HuH-7.5 (cell line): ENCODE measurements around the gene KRTAP4-5.
"Not testable (repeated sequence)": the region's sequence is repeated elsewhere in the genome, so short reads cannot be mapped to it uniquely, and the experiment has no call there.

Experiments used
- DNase-seq: peaks from one replicate; pipeline ENCODE4 v3.0.0; 2011; ENCODE audit warnings: low spot score

The KRTAP4-5 gene

GRCh38 chr17:41108728-41109386 is 40.8 kb downstream of the KRTAP4-5 start:
- DNase-seq, result not testable (repeated sequence)

- DNase-seq, result no peak
Measured at GRCh38 chr17:41107941-41108450, 41.6 kb downstream of the KRTAP4-5 start.

GRCh38 chr17:41105347-41105746 is 44.3 kb downstream of the KRTAP4-5 start, which contains the start of gene KRTAP4-9:
TSS of gene KRTAP4-9 (plus strand) at chr17:41105389. CDS start at chr17:41105389, 0 bp downstream.
- DNase-seq, result not testable (repeated sequence)

GRCh38 chr17:41104386-41105038 is 45.1 kb downstream of the KRTAP4-5 start:
- not testable (repeated sequence) for DNase-seq

- no peak for DNase-seq
Measured at GRCh38 chr17:41103896-41104295, 45.7 kb downstream of the KRTAP4-5 start.

GRCh38 chr17:41101586-41102259 is 47.9 kb downstream of the KRTAP4-5 start, which contains the start of gene KRTAP4-16:
TSS of gene KRTAP4-16 (minus strand) at chr17:41102209. CDS start at chr17:41102209, 0 bp downstream.
- no peak for DNase-seq

GRCh38 chr17:41099682-41100480 is 49.7 kb downstream of the KRTAP4-5 start:
- DNase-seq, result not testable (repeated sequence)
